ENCODE measurements around the gene LHFPL2.
A peak's percentile ranks its signal among the peaks of the same experiment; 100 is the strongest.
"Not testable (repeated sequence)": the region's sequence is repeated elsewhere in the genome, so short reads cannot be mapped to it uniquely, and the experiment has no call there.

LHFPL2 gene

DNA sequence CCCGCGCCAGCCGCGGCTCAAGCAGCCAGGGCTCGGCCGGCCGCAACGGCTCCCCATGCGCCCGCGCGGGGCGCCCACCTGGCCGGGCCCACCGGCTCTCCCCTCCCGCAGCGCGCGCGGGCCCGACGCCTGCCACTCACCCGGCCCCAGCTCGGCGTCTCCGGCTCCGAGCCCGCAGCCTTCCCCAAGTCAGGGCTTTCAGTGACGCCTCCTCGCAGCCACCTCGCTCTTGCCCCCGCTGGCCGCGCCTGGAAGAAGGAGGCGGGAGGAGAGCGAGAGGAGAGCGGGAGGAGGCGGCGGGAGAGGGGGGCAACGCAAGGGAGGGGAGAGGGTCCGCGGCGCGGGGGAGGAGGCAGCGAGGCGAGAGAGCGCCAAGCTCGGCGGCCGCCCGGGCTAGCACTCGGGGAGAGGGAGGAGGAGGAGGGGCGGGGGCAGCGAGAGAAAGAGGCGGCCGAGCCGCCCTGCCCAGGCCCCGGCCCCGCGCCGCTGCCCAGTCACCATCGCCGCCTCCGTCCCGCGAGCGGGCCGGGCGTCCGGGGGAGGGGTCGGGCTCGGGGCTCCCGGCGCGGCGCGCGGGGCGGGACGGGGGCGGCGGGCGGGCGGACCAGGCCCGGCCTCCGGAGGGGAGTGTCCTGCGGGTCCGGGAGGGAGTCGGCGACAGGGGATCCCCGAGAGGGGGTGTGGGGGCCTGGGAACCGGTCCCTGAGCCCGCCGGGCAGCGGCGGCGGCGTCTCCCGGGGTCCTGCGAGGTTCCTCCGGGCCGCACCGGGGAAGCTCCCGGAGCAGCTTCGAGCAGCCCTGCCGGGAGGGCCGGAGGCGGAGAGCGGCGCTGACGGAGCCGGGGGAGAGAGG lies at the start of gene LHFPL2:
Gene LHFPL2 (minus strand): TSS at position 414 of the 852 bp plus-strand sequence. CDS start 138,559 bp downstream, outside the sequence.
- TF ChIP-seq, protein P1, sequence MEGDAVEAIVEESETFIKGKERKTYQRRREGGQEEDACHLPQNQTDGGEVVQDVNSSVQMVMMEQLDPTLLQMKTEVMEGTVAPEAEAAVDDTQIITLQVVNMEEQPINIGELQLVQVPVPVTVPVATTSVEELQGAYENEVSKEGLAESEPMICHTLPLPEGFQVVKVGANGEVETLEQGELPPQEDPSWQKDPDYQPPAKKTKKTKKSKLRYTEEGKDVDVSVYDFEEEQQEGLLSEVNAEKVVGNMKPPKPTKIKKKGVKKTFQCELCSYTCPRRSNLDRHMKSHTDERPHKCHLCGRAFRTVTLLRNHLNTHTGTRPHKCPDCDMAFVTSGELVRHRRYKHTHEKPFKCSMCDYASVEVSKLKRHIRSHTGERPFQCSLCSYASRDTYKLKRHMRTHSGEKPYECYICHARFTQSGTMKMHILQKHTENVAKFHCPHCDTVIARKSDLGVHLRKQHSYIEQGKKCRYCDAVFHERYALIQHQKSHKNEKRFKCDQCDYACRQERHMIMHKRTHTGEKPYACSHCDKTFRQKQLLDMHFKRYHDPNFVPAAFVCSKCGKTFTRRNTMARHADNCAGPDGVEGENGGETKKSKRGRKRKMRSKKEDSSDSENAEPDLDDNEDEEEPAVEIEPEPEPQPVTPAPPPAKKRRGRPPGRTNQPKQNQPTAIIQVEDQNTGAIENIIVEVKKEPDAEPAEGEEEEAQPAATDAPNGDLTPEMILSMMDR (IDR thresholded peaks at IDR 0.05; ENCODE audit: low read depth, low read length) = no peak
- H3K4me3 ChIP-seq (ENCODE audit: low read depth, low read length) = peak within 1 kb of the TSS; percentile 72

DNA sequence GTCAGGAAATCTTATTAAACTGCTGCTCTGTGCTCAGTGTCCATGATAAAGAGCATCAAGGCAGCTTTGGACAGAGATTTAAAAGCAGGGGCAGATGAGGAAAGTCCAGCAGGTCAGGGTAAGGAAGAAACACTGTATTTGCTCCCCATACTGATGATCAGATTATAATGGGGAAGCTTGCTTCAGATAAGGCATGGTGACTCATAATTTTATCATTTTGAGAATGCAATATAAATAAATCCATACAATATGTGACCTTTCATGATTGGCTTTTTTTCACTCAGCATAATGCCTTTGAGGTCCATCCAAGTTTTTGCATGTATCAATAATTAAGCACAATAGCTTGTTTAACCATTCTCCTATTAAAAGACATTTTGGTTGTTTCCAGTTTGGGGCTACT lies 48.1 kb upstream of the LHFPL2 start:
- TF ChIP-seq, protein P1 (IDR thresholded peaks at IDR 0.05; ENCODE audit: low read depth, low read length) = no peak
- no peak overlapping the region for H3K4me3 ChIP-seq (ENCODE audit: low read depth, low read length)

DNA sequence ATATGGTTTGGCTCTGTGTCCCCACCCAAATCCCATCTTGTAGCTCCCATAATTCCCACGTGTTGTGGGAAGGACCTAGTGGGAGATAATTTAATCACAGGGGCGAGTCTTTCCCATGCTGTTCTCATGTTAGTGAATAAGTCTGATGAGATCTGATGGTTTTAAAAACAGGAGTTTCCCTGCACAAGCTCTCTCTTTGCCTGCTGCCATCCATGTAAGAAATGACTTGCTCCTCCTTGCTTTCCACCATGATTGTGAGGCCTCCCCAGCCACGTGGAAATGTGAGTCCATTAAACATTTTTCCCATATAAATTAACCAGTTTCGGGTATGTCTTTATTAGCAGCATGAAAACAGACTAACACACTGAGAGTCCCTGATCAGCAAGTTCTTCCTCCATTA lies 47.5 kb upstream of the LHFPL2 start:
- not testable (repeated sequence) for H3K4me3 ChIP-seq (ENCODE audit: low read depth, low read length)

GRCh38 chr5:78693339-78693738 lies 44.8 kb upstream of the LHFPL2 start:
- TF ChIP-seq, protein P1 (IDR thresholded peaks at IDR 0.05; ENCODE audit: low read depth, low read length) = no peak
- no peak overlapping the region for H3K4me3 ChIP-seq (ENCODE audit: low read depth, low read length)

- no peak overlapping the region for H3K4me3 ChIP-seq (ENCODE audit: low read depth, low read length)
- TF ChIP-seq, protein P1 (IDR thresholded peaks at IDR 0.05; ENCODE audit: low read depth, low read length) = no peak
Measured at GRCh38 chr5:78691084-78691960, 42.8 kb upstream of the LHFPL2 start.

DNA sequence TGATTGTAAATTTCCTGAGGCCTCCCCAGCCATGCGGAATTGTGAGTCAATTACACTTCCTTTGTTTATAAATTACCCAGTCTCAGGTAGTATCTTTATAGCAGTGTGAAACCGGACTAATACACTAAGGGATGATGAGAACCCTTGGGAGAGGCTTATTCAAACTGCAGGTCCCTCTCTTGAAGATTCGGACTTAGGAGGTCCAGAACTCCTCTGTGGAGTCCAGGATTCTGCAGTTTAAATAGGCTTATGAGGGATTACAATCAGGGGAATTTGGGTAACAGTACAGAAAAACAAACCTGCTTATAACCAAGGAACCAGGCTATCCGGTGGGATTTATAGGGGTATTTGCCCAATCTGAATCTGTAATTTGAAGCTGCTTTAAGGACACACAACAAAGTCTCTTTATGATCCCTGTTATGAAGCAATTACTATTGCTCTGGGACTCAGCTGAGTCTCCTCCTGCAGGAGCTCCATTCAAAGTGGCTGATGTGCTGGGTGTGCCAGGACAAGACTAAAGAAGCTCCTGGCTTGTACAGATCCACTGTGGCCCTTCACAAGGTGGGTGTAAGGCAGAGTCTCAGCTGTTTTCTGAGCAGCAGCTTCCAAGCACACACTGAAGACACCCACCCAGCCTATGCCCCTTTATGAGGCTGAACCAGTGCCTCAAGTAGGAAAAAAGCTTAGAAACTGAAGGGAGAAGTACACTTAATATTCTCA lies 41.8 kb upstream of the LHFPL2 start:
- H3K4me3 ChIP-seq (ENCODE audit: low read depth, low read length) = no peak overlapping the region

More for the DNA sequence above, 41.8 kb upstream of the LHFPL2 start:
- TF ChIP-seq, protein P1 (IDR thresholded peaks at IDR 0.05; ENCODE audit: low read depth, low read length) = no peak

Data from WI38 (cell line).